SK-N-MC (cell line): ENCODE data around the gene TTC28.

Experiments used
- EZH2 ChIP-seq: fragments of 200-600 bp; sonication (generic); IDR thresholded peaks from one replicate; pipeline ENCODE4 v1.6.1; 2017; ENCODE audit warnings: antibody characterized with exemption
- FOXP2 ChIP-seq: optimal IDR thresholded peaks from 2 replicates; pipeline ENCODE3; 2011; ENCODE audit warnings: mild to moderate bottlenecking, moderate library complexity; ENCODE audit not compliant: insufficient read depth; ENCODE audit errors: extremely low read length, control extremely low read depth
- POLR2AphosphoS5 ChIP-seq: IDR thresholded peaks from 2 replicates; pipeline ENCODE4 v1.6.1; 2012; ENCODE audit warnings: mild to moderate bottlenecking, low read depth, low read length, borderline replicate concordance

GRCh38 chr22:28703436-28703835, 23.8 kb upstream of the TTC28 start:
- no peak for TF ChIP-seq EZH2
- no peak for TF ChIP-seq POLR2AphosphoS5
- no peak for TF ChIP-seq FOXP2
